K562 (cell line): ENCODE measurements around the gene PLCB3. TPM values are rescaled to one million over a fixed set of nuclear protein-coding genes. Genes with fewer than 3 reads are reported as not detected.
A peak's percentile ranks its signal among the peaks of the same experiment; 100 is the strongest.

Experiments
- ATF7 ChIP-seq: fragments of 450-650 bp; IDR thresholded peaks from 2 replicates; pipeline ENCODE4 v1.7.1; 2014; ENCODE audit warnings: mild to moderate bottlenecking, moderate library complexity
- CCNT2 ChIP-seq: IDR thresholded peaks from 2 replicates; pipeline ENCODE4 v1.6.1; 2011; ENCODE audit warnings: borderline replicate concordance, low read depth, mild to moderate bottlenecking, moderate library complexity, mixed read lengths, low read length; ENCODE audit not compliant: insufficient read length; ENCODE audit errors: extremely low read depth
- CEBPG ChIP-seq, 3 experiments: fragments of 200-800 bp in 1 of 3; sonication (Bioruptor generic) in 1 of 3; sonication (generic) in 1 of 3; formaldehyde crosslinking in 1 of 3; IDR thresholded peaks in 2 of 3; conservative IDR thresholded peaks in 1 of 3; 2 replicates each; pipeline versions ENCODE4 v1.6.1 to v1.8.0; 2016 to 2022; ENCODE audit warnings: missing compliant biosample characterization in 2 of 3, missing genetic modification characterization in 2 of 3, mild to moderate bottlenecking in 1 of 3, missing genetic modification reagents in 1 of 3
- GABPB1 ChIP-seq: sonication (generic); formaldehyde crosslinking; IDR thresholded peaks from 2 replicates; pipeline ENCODE4 v1.8.0; 2022; ENCODE audit warnings: mild to moderate bottlenecking, missing genetic modification reagents
- MBD2 ChIP-seq: sonication (generic); IDR thresholded peaks from 2 replicates; pipeline ENCODE4 v1.6.1; 2016; ENCODE audit warnings: low read depth, borderline replicate concordance
- POLR2A ChIP-seq: fragments of 450-650 bp; conservative IDR thresholded peaks from 2 replicates; pipeline ENCODE4 v1.6.1; 2016
- RBM14 ChIP-seq: fragments of 200-400 bp; formaldehyde crosslinking; IDR thresholded peaks from 2 replicates; pipeline ENCODE4 v1.6.1; 2018; ENCODE audit warnings: low read depth, mild to moderate bottlenecking, low read length, moderate library complexity, borderline replicate concordance; ENCODE audit not compliant: insufficient read depth
- RBM39 ChIP-seq: fragments of 200-400 bp; formaldehyde crosslinking; optimal IDR thresholded peaks from 2 replicates; pipeline ENCODE3; 2018; ENCODE audit warnings: low read depth, low read length
- SMAD1 ChIP-seq: fragments of 150-350 bp; IDR thresholded peaks from 2 replicates; pipeline ENCODE4 v1.6.1; 2014; ENCODE audit warnings: low read length, low read depth; ENCODE audit not compliant: partially characterized antibody
- YBX1 ChIP-seq: fragments of 450-650 bp; IDR thresholded peaks from 2 replicates; pipeline ENCODE4 v1.7.1; 2016; ENCODE audit warnings: mild to moderate bottlenecking
- polyA plus RNA-seq, 8 experiments: library from polyadenylated mRNA; depleted of rRNA in 4 of 8; stranded (reverse) in 5 of 8; unstranded in 3 of 8; fragments of >200 nt; fragmentation: Nextera tagmentation in 2 of 8; fragmentation: Illumina TruSeq in 1 of 8; extraction: Ambion mirVana in 2 of 8; extraction: Trizol in 1 of 8; gene quantifications; 2 replicates each; pipeline versions ENCODE4 v1.2.1 to v1.2.3, GENCODE V29; 2011 to 2014; ENCODE audit warnings: inconsistent platforms in 1 of 8, missing spikeins in 1 of 8
- total RNA-seq, 7 experiments: library from RNA; depleted of rRNA in 6 of 7; stranded (reverse); fragments of >200 nt in 6 of 7; fragmentation: Illumina TruSeq in 2 of 7; extraction: Trizol in 2 of 7; gene quantifications; 2 replicates each; pipeline versions ENCODE4 v1.2.1 to v1.2.3, GENCODE V29; 2011 to 2021; ENCODE audit warnings: low replicate concordance in 1 of 7
- TF ChIP-seq, protein P1 (sequence below): fragments of 150-350 bp; conservative IDR thresholded peaks from 2 replicates; pipeline ENCODE4 v1.6.1; 2014; ENCODE audit warnings: low read length
- TF ChIP-seq, protein P2 (sequence below), 2 experiments: fragments of 450-650 bp in 1 of 2; sonication (generic) in 1 of 2; formaldehyde crosslinking in 1 of 2; IDR thresholded peaks; 2 replicates each; pipeline versions ENCODE4 v1.7.1 to v1.9.0; 2016 to 2022; ENCODE audit warnings: inconsistent platforms in 1 of 2, mild to moderate bottlenecking in 1 of 2, missing genetic modification reagents in 1 of 2

The PLCB3 gene
- total and polyA plus RNA-seq, 9 of the 15 experiments (the other 6 are each of a cell fraction or from before 2014, with no cell fraction given) = 0.31 to 44.8 (median 14.6) TPM

DNA sequence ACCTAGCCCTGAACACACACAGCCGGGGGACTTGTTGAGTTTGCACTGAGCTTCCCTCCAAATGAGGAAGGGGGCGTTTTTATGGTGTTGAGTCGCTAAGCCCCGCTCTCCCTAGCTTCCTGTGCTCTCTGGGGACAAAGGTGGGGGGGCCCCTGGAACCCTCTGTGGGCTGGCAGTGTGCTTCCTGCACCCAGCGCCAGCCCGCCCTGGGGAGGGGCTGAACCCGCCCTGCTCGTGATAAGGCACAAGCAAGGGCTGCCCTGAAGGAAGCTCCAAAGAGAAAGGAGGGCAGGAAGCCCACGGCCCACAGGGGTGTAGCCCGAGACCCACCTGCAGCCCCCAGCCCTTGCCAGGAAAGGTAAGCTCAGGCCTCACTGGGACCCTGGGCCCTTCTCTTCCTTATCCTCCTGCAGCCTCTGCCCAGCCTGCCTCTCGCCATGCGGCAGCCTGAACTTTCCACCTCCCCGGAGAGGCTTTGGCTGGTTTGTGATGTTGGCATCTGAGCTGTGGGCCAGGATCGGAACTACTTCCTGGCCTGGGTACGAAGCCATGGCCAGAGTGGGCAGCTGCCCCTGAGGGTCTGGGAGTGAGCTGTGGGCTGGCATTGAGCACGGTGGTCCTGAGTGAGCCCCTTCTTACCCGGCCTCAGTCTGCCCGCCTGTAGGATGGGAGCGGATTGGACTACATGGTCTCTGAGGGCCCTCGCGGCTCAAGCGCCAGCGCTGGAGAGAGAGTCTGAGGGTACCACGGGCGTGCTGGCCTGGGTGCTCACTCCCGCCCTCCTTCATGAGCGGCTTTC is 44.7 kb upstream of the PLCB3 start, which contains the start of gene FERMT3 (continued):
- TF ChIP-seq SMAD1 (peak; percentile 86), ATF7 (0 out of 2 replicates have a peak, but pooled peaks have one; percentile 9), POLR2A (peak; percentile 76), CEBPG (CRISPR knock-in tag; IDR thresholded peaks at IDR 0.05) (peak; percentile 10; the same call in 1 of the 2 replicates), CEBPG (tag; conservative IDR thresholded peaks at IDR 0.05 in 1 of 2, IDR thresholded peaks at IDR 0.05 in 1 of 2) (no peak), RBM39 (peak; percentile 10), YBX1 (no peak), RBM14 (0 out of 2 replicates have a peak, but pooled peaks have one; percentile 79), MBD2 (peak; percentile 55), GABPB1 (CRISPR knock-in tag) (peak; percentile 34; the same call in 1 of the 2 replicates), CCNT2 (peak; percentile 18)
- TF ChIP-seq, protein P1, sequence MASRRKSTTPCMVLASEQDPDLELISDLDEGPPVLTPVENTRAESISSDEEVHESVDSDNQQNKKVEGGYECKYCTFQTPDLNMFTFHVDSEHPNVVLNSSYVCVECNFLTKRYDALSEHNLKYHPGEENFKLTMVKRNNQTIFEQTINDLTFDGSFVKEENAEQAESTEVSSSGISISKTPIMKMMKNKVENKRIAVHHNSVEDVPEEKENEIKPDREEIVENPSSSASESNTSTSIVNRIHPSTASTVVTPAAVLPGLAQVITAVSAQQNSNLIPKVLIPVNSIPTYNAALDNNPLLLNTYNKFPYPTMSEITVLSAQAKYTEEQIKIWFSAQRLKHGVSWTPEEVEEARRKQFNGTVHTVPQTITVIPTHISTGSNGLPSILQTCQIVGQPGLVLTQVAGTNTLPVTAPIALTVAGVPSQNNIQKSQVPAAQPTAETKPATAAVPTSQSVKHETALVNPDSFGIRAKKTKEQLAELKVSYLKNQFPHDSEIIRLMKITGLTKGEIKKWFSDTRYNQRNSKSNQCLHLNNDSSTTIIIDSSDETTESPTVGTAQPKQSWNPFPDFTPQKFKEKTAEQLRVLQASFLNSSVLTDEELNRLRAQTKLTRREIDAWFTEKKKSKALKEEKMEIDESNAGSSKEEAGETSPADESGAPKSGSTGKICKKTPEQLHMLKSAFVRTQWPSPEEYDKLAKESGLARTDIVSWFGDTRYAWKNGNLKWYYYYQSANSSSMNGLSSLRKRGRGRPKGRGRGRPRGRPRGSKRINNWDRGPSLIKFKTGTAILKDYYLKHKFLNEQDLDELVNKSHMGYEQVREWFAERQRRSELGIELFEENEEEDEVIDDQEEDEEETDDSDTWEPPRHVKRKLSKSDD = no peak
- TF ChIP-seq, protein P2, sequence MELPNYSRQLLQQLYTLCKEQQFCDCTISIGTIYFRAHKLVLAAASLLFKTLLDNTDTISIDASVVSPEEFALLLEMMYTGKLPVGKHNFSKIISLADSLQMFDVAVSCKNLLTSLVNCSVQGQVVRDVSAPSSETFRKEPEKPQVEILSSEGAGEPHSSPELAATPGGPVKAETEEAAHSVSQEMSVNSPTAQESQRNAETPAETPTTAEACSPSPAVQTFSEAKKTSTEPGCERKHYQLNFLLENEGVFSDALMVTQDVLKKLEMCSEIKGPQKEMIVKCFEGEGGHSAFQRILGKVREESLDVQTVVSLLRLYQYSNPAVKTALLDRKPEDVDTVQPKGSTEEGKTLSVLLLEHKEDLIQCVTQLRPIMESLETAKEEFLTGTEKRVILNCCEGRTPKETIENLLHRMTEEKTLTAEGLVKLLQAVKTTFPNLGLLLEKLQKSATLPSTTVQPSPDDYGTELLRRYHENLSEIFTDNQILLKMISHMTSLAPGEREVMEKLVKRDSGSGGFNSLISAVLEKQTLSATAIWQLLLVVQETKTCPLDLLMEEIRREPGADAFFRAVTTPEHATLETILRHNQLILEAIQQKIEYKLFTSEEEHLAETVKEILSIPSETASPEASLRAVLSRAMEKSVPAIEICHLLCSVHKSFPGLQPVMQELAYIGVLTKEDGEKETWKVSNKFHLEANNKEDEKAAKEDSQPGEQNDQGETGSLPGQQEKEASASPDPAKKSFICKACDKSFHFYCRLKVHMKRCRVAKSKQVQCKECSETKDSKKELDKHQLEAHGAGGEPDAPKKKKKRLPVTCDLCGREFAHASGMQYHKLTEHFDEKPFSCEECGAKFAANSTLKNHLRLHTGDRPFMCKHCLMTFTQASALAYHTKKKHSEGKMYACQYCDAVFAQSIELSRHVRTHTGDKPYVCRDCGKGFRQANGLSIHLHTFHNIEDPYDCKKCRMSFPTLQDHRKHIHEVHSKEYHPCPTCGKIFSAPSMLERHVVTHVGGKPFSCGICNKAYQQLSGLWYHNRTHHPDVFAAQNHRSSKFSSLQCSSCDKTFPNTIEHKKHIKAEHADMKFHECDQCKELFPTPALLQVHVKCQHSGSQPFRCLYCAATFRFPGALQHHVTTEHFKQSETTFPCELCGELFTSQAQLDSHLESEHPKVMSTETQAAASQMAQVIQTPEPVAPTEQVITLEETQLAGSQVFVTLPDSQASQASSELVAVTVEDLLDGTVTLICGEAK (IDR thresholded peaks at IDR 0.05) = no peak; the same call in 1 of the 2 replicates
- TF ChIP-seq, protein P2 (CRISPR knock-in tag; IDR thresholded peaks at IDR 0.05) = no peak
